Measurements from ENCODE around the gene SLC2A9.
"Not testable (repeated sequence)": the region's sequence is repeated elsewhere in the genome, so short reads cannot be mapped to it uniquely, and the experiment has no call there.

The SLC2A9 gene

GRCh38 chr4:9808077-9808476 is 213.2 kb downstream of the SLC2A9 start:
- DNase-seq, result no peak

GRCh38 chr4:9804918-9805317 is 216.4 kb downstream of the SLC2A9 start:
- no peak for DNase-seq

GRCh38 chr4:9800848-9801247 is 220.4 kb downstream of the SLC2A9 start:
- DNase-seq, result no peak

GRCh38 chr4:9796641-9797040 is 224.7 kb downstream of the SLC2A9 start:
- not testable (repeated sequence) for DNase-seq

- DNase-seq, result no peak
Measured at GRCh38 chr4:9792381-9792780, 228.9 kb downstream of the SLC2A9 start.

GRCh38 chr4:9785891-9786290 is 235.4 kb downstream of the SLC2A9 start:
- not testable (repeated sequence) for DNase-seq

- no peak for DNase-seq
Measured at GRCh38 chr4:9782136-9782436, 239.2 kb downstream of the SLC2A9 start.

GRCh38 chr4:9781343-9782135 is 239.8 kb downstream of the SLC2A9 start, which contains the start of gene DRD5:
TSS of gene DRD5 (plus strand) at chr4:9781634. CDS start at chr4:9782030, 396 bp downstream.
- no peak for DNase-seq
